RWPE1 (cell line): ENCODE data around the gene PDPR.
"Not testable (repeated sequence)": the region's sequence is repeated elsewhere in the genome, so short reads cannot be mapped to it uniquely, and the experiment has no call there.

ENCODE experiments used
- CTCF ChIA-PET: fragments of 350-600 bp; sonication (Branson Sonifier 250); formaldehyde crosslinking; extraction: SDS; loops from one replicate; lab custom pipeline; 2021; lab: Yijun Ruan, JAX
- POLR2A ChIA-PET: fragments of 400-600 bp; formaldehyde crosslinking; extraction: SDS; loops from one replicate; lab custom pipeline; 2020; ENCODE audit warnings: antibody characterized with exemption; ENCODE audit not compliant: low non-redundant PET; lab: Yijun Ruan, JAX
- DNase-seq: peaks from one replicate; pipeline ENCODE4 v3.0.0; 2012; ENCODE audit warnings: low spot score
- H3K27ac ChIP-seq: fragments of 450-650 bp; 2 replicates; pipeline ENCODE4 v1.5.1; 2017

Gene PDPR

GRCh38 chr16:70113982-70114826, at the start of gene PDPR:
PDPR (plus strand) TSS chr16:70114332; CDS start chr16:70120493, 6,161 bp downstream.
- peak; percentile 71 for DNase-seq
- peak within 1 kb of the TSS; percentile 72 for H3K27ac ChIP-seq
- CTCF ChIA-PET, POLR2A ChIA-PET: not testable (repeated sequence)

- CTCF ChIA-PET, POLR2A ChIA-PET: not testable (repeated sequence)
- H3K27ac ChIP-seq: peak overlapping the region; percentile 74
- peak; percentile 2 for DNase-seq
Measured at GRCh38 chr16:70064841-70065370, 49.2 kb upstream of the PDPR start.

DNA sequence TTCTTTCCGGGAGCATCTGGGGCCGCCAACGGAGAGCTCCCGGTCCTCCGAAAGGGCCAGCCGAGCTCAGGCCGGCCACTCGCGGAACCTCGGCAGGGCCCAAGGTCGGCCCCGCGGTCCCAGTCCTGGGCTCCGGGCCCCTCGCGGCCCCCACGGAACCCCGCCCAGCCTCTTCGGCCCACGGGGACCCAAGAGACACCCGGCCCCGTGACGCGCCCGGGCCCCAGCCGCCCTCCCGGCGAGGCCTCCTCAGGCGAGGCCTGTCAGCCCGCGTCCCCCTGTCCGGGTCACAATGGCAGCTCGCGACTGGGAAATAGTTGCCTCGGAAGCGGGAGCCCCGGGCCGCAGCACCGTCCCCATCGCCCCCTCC, 48.8 kb upstream of the PDPR start:
- DNase-seq, POLR2A ChIA-PET, CTCF ChIA-PET: not testable (repeated sequence)
- H3K27ac ChIP-seq: peak overlapping the region; percentile 74

DNA sequence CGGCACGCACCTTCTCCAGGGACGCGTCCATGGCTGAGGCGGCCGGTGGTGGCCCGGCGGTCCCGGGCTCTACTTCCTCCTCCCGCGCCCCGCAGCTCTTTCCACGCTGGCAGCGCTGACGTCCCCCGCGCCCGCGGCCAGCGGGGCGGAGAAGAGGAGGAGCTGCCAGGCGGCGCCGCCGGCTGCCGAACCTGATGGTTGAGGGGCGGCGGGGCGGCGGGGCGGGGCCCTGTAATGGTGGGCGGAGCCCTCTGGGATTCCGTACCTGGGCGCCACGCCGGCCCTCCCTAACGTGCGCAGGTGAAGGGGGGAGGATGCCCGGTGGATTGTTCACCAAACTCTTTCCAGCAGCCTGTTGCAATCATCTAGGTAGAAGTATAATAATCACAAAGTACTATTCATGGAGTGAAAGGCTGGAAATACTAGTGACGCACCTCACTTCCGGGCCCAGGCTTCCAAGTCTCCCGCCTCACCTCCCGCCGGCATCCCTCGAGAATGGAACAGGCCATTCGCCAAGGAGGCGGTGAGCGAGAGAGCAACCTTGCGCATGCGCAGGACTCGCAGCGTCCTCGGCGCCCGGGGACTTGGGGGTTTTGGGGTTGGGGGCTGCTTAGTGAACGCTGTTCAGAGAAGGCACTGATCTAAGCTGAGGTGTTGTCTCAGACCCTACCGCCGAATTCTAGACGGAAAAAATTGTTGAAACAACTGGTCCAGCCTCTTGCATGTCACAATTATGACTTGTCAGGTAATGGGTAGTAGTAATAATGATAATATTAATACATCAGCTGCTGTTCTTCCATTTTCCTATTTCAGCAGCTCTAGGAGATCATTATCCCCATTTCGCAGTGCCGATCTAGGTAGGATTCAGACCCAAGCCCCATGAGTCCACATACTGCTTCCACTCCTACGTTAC, 48.1 kb upstream of the PDPR start:
- POLR2A ChIA-PET, CTCF ChIA-PET: not testable (repeated sequence)
- peak overlapping the region; percentile 74 for H3K27ac ChIP-seq
- peak; percentile 78 for DNase-seq

- H3K27ac ChIP-seq, DNase-seq, CTCF ChIA-PET, POLR2A ChIA-PET: not testable (repeated sequence)
Measured at GRCh38 chr16:70066751-70067150, 47.4 kb upstream of the PDPR start.

- POLR2A ChIA-PET: not testable (repeated sequence)
Measured at GRCh38 chr16:70079081-70079480, 35.1 kb upstream of the PDPR start.

GRCh38 chr16:70081219-70081618, 32.9 kb upstream of the PDPR start:
- POLR2A ChIA-PET, H3K27ac ChIP-seq, CTCF ChIA-PET, DNase-seq: not testable (repeated sequence)

More at GRCh38 chr16:70079081-70079480, 35.1 kb upstream of the PDPR start:
- H3K27ac ChIP-seq, CTCF ChIA-PET, DNase-seq: not testable (repeated sequence)

GRCh38 chr16:70083931-70084330, 30.2 kb upstream of the PDPR start:
- POLR2A ChIA-PET: not testable (repeated sequence)

GRCh38 chr16:70088160-70088559, 26.0 kb upstream of the PDPR start:
- POLR2A ChIA-PET, DNase-seq, H3K27ac ChIP-seq, CTCF ChIA-PET: not testable (repeated sequence)

More at GRCh38 chr16:70083931-70084330, 30.2 kb upstream of the PDPR start:
- H3K27ac ChIP-seq, DNase-seq, CTCF ChIA-PET: not testable (repeated sequence)

GRCh38 chr16:70088877-70089276, 25.3 kb upstream of the PDPR start:
- POLR2A ChIA-PET, CTCF ChIA-PET, H3K27ac ChIP-seq, DNase-seq: not testable (repeated sequence)

DNA sequence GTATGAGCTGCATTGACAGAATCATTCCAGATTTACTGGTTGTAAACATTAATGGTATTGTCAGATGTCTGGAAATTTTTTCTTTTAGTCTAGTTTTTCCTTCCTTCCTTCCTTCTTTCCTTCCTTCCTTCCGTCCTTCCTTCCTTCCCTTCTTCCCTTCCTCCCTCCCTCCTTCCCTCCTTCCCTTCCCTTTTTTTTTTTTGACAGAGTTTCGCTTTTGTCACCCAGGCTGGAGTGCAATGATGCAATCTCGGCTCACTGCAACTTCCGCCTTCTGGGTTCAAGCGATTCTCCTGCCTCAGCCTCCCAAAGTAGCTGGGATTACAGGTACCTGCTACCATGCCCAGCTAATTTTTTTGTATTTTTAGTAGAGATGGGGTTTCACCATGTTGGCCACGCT, 24.8 kb upstream of the PDPR start:
- POLR2A ChIA-PET, CTCF ChIA-PET, DNase-seq, H3K27ac ChIP-seq: not testable (repeated sequence)

- CTCF ChIA-PET, DNase-seq, H3K27ac ChIP-seq, POLR2A ChIA-PET: not testable (repeated sequence)
Measured at GRCh38 chr16:70091104-70091503, 23.0 kb upstream of the PDPR start.

GRCh38 chr16:70094096-70094495, 20.0 kb upstream of the PDPR start:
- CTCF ChIA-PET, H3K27ac ChIP-seq, POLR2A ChIA-PET, DNase-seq: not testable (repeated sequence)

DNA sequence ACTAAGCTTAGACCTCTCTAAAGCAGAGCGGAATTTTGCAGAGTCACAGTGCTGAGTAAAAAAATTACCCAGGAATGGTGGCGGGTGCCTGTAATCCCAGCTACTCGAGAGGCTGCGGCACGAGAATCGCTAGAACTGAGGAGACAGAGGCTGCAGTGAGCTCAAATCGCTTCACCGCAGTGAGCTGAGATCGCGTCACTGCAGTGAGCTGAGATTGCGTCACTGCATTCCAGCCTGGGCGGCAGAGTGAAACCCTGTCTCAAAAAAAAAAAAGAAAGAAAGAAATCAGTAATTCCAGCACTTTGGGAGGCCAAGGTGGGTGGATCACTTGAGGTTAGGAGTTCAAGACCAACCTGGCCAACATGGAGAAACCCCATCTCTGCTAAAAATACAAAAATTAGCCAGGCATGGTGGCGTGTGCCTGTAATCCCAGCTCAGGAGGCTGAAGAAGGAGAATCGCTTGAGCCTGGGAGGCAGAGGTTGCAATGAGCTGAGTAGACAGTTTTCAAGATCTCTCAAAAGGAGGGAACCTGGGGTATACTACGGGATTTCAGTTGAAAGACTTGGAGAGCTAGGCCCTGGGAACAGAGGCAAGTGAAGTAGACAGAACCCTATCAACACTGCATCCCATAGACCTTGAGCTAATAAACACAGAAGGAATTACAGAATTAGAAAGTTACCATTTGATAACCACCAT, 4.4 kb upstream of the PDPR start:
- DNase-seq, POLR2A ChIA-PET, H3K27ac ChIP-seq, CTCF ChIA-PET: not testable (repeated sequence)

DNA sequence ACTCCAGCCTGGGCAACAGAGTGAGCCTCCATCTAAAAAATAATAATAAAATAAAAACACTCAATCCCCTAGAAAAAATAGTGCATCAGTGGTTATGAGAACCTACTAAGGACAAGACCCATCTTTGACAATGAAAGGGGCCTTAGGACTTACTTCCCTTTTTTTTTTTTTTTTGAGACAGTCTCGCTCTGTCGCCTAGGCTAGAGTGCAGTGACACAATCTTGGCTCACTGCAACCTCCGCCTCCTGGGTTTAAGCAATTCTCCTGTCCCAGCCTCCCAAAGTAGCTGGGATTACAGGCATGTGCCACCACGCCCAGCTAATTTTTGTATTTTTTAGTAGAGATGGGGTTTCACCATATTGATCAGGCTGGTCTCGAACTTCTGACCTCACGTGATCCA, 2.0 kb upstream of the PDPR start:
- DNase-seq, CTCF ChIA-PET: not testable (repeated sequence)
- POLR2A ChIA-PET: interaction anchor here (0.6 kb wide), 1 partner anchor 547 kb away, joined by 7 read pairs; no protein-coding TSS in a partner anchor

DNA sequence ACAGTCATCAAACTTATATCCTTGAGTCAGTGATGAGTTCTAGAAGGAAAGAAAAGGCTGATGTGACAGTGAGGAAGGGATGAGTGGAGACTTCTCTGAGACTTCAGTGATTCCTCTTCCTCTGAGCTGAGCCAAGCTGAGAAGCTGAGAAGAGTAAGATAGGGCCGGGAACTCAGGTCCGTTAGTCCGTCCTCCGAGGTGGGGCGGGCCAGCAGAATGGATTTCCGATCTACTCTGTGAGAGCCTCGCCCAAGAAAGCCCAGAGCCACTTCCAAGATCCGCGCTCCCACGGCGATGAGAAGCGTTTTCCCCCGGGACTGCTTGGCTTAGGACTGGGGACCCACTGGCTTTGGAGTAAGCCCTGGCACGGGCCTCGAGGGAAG, 542 bp upstream of the PDPR start:
- POLR2A ChIA-PET: not testable (repeated sequence)
- peak overlapping the region; percentile 72 for H3K27ac ChIP-seq

More for the DNA sequence above, 2.0 kb upstream of the PDPR start:
- not testable (repeated sequence) for H3K27ac ChIP-seq

More for the DNA sequence above, 542 bp upstream of the PDPR start:
- CTCF ChIA-PET, DNase-seq: not testable (repeated sequence)
